Superior temporal gyrus (tissue), 1 donor: Measurements from ENCODE around the gene OR8A1.
A peak's percentile ranks its signal among the peaks of the same experiment; 100 is the strongest.

Source experiments
- DNase-seq: peaks from one replicate; pipeline ENCODE4 v3.0.0-alpha.2; 2016; ENCODE audit errors: extremely low spot score

Gene OR8A1

GRCh38 chr11:124569697-124570096 lies at the start of gene OR8A1:
Gene OR8A1 (plus strand): TSS chr11:124569997. CDS start chr11:124570120, 123 bp downstream.
- DNase-seq, result no peak

GRCh38 chr11:124520550-124520854 lies 49.3 kb upstream of the OR8A1 start:
- no peak for DNase-seq

DNA sequence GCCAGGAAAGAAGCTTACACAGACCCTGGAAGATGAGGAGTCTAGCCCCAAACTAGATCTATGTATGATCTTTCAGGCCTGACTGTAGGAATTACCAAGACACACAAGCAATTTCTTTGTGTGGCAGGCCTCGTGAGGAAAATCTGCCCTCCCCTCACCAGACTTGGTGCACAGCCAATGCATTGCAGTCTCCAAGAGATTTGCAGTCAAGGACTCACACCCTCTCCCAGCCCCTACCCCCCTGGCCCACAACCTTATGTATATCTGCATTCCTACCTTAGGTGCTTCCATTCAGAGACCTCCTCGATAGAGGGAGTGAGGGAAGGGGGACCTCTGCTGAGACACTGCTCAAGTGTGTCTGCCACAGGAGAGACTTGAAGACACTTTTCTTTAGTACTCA lies 36.2 kb upstream of the OR8A1 start:
- DNase-seq, result no peak

GRCh38 chr11:124534051-124534450 lies 35.7 kb upstream of the OR8A1 start:
- no peak for DNase-seq

DNA sequence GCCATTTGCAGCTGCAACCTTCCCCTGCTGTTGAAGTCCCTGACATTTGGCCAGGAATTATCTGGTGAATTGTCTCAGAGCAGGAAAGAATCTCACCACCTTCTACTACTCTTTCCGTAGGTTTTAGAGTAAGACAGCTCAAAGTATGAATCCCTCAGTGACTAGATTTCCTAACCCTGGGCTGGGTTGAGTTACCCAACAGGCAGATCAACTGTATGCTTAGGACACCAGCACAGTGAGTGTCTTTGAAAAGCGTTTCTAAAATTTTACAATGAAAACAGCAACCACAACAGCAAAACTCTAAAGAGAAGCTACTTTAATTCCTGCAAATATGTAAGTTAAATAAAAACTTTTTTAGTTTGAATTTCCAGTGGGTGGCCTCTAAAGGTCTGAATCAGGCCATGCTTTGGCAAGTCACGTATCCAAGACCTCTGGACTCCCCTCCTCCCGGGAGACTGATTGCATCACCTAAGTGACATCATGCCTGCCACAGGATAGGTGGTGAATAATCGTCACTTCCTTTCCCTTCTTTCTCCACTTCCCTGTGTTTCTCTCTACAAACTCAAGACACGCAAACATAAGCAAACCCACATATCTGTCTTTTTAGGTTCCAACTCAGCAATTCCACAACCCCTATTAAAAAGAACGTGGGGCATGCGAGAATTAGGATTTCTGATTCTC lies 34.1 kb upstream of the OR8A1 start:
- DNase-seq, result no peak

DNA sequence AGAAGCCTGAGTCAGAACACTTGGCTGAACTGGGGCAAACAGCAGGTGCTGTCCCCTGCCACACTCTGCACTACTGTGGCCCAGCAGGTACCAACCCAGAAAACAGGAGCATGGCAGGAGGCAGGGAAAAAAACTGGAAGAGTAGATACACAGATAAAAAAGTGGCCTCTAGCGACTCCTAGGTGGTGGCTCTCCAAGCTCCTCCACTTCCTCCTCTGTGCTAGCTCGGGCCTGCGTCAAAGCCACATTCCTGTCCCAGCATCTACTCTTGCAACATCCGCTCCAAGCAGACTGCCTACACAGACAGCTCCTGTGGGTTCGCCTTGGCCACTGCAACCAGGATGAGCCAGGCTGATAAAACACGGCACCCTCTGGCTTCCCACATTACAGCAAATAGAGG lies 33.3 kb upstream of the OR8A1 start:
- no peak for DNase-seq

GRCh38 chr11:124538019-124538418 lies 31.8 kb upstream of the OR8A1 start:
- DNase-seq, result no peak

DNA sequence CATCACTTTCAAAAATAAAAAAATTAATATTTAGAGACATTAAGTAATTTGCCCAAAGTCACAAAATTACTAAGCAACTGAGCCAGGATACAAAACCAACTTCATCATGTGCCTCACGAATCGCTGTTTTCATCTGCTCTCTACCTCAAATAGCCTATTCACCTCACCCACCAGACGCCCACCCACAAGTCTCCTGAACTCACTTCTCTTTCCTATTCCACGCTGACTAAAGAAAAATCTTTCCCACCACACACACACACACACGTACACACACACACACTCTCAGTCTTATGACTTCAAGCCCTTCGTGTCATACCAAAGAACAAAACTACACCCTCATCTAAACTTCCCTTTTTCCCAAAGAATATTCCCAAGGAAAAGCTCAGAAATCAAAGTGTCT lies 28.6 kb upstream of the OR8A1 start:
- no peak for DNase-seq

DNA sequence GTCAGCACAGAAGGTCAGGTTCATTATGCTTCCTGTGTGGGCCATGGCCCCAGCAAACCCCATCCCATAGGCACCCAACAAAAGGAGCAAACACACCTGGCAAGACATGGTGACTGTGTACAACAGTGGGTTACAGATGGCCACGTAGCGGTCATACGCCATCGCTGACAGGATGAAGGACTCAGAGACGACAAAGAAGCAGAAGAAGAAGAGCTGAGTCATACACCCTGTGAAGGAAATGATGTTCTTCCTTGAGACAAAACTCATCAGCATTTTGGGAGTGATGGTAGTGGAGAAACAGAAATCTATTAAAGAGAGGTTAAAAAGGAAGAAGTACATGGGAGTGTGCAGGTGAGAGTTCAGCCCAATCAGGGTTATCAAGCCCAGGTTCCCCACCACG lies 26.7 kb upstream of the OR8A1 start:
- DNase-seq, result no peak

DNA sequence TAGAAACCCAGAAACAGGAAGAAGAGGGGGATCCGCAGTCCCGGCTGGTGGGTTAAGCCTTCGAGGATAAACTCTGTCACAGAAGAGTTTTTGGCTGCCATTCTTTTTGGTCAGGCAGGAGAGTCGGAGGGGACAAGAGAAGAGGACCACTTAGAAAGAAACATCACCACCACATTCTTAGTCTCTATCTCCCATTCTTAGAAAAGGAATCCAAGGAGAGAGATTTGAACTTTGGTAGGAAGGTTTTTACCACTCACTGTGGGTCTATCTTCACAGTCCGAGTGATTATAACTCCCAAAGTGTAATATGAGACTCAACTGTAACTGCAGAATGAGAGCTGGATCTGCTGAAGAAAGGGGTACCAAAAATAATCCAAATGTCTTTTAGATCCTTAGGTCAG lies 26.2 kb upstream of the OR8A1 start, which contains the start of gene OR8B12:
Gene OR8B12, minus strand, starts transcription at position 101 of the 400 bp plus-strand sequence. Its CDS starts 0 bp downstream, at position 101.
- DNase-seq, result no peak

DNA sequence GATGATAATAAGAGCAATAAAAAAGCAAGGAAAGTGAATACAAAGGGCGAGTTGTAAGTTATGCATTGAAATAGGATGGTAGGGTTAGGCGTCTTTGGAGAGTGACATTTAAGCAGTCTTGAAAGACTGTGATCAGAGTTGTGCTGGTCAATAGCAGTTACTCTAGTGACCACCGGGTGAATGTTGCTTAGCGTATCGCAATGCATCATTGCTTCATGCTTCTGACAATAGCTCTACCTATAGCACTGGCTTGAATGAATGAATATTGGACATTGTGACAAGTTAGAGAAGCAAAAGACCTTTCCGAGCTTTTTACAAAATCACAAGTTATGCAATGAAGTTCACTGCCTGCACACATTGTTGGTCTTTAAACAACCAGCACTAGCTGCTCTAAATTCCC lies 18.6 kb upstream of the OR8A1 start:
- DNase-seq, result no peak

GRCh38 chr11:124551987-124552386 lies 17.8 kb upstream of the OR8A1 start:
- DNase-seq, result no peak

- DNase-seq, result no peak
These were observed 13.0 kb upstream of the OR8A1 start for GRCh38 chr11:124556828-124557227.

DNA sequence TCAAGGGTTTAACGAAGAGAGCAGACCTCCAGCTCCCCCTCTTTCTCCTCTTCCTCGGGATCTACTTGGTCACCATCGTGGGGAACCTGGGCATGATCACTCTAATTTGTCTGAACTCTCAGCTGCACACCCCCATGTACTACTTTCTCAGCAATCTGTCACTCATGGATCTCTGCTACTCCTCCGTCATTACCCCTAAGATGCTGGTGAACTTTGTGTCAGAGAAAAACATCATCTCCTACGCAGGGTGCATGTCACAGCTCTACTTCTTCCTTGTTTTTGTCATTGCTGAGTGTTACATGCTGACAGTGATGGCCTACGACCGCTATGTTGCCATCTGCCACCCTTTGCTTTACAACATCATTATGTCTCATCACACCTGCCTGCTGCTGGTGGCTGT lies 363 bp downstream of the OR8A1 start:
- DNase-seq, result no peak

- peak; percentile 34 for DNase-seq
These were observed 8.1 kb downstream of the OR8A1 start for GRCh38 chr11:124577716-124578427.

- no peak for DNase-seq
These were observed 9.0 kb downstream of the OR8A1 start for GRCh38 chr11:124578761-124579160.

DNA sequence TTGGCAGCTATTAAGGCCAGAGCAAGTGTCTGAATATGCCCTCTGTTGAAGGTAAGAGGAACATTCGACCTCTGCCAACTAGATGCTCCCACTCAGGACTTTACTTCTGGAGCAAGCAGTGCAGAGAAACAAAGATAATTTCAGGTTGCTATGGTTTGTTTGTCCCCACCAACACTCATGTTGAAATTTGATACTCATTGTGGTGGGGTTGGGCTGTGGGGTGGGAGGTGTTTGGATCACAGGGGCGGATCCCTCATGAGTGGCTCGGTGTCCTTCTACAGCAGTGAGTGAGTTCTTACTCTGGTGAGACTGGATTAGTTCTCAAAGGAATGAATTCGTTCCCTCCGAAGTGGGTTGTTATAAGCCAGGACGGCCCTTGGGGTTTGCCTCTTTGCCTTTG lies 12.0 kb downstream of the OR8A1 start:
- DNase-seq, result no peak

GRCh38 chr11:124582565-124582964 lies 12.8 kb downstream of the OR8A1 start:
- DNase-seq, result peak; percentile 31

- no peak for DNase-seq
These were observed 14.0 kb downstream of the OR8A1 start for GRCh38 chr11:124583781-124584180.

GRCh38 chr11:124584681-124585372 lies 15.0 kb downstream of the OR8A1 start:
- DNase-seq, result no peak

- peak; percentile 85 for DNase-seq
These were observed 16.6 kb downstream of the OR8A1 start for GRCh38 chr11:124586238-124586860.

DNA sequence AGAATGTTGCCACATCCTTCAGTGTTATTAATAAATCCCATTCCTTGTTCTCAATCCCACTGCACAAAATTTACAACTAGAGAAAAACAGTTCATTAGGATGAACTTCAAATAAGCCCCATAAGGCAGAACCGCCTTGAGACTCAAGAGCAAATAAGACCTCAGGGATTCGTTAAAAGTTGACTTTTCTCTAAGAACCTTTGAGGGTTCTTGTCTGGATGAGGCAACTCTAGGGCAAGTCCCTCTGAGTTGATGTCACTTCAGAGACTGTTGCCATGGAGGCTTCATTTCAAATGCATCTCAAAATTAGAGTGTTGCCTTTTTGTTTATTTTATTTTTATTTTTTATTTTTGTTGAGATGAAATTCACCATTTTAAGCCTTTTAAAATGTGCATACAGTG lies 21.6 kb downstream of the OR8A1 start:
- DNase-seq, result no peak

- DNase-seq, result no peak
These were observed 22.8 kb downstream of the OR8A1 start for GRCh38 chr11:124592627-124593026.
